Liver (tissue), 9 donors: ENCODE results near the gene ATXN7L3. TPM values are rescaled to one million over a fixed set of nuclear protein-coding genes. Genes with fewer than 3 reads are reported as not detected.

ENCODE experiments used
- DNase-seq: peaks from one replicate; pipeline ENCODE4 v3.0.0-alpha.2; 2017; ENCODE audit warnings: low spot score
- H3K27ac ChIP-seq, 2 donors: one replicate each; pipeline ENCODE4 v1.7.0; 2013; ENCODE audit warnings: inconsistent platforms in 2 of 2, low read length in 2 of 2, control low read depth in 1 of 2, low read depth in 1 of 2, mild to moderate bottlenecking in 1 of 2
- H3K27me3 ChIP-seq, 4 donors: one replicate each; pipeline versions ENCODE4 v1.6.1 to v1.7.0; 2013; ENCODE audit warnings: low read length in 3 of 4, inconsistent platforms in 1 of 4, mild to moderate bottlenecking in 1 of 4, moderate library complexity in 1 of 4; ENCODE audit not compliant: control insufficient read depth in 4 of 4, insufficient read depth in 4 of 4
- H3K36me3 ChIP-seq, 4 donors: one replicate each; pipeline versions ENCODE4 v1.6.1 to v1.7.0; 2013; ENCODE audit warnings: low read length in 3 of 4, mild to moderate bottlenecking in 3 of 4, low read depth in 1 of 4, moderate library complexity in 1 of 4; ENCODE audit not compliant: control insufficient read depth in 4 of 4, insufficient read depth in 3 of 4
- H3K4me1 ChIP-seq, 4 donors: one replicate each; pipeline versions ENCODE4 v1.6.1 to v1.7.0; 2013; ENCODE audit warnings: low read length in 3 of 4, mild to moderate bottlenecking in 3 of 4, moderate library complexity in 1 of 4; ENCODE audit not compliant: control insufficient read depth in 4 of 4, insufficient read depth in 4 of 4
- H3K4me3 ChIP-seq, 3 donors: one replicate each; pipeline versions ENCODE4 v1.6.1 to v1.7.0; 2013; ENCODE audit warnings: low read length in 3 of 3, control low read depth in 1 of 3, low read depth in 1 of 3, mild to moderate bottlenecking in 1 of 3
- H3K9ac ChIP-seq, 2 donors: one replicate each; pipeline ENCODE4 v1.7.0; 2013; ENCODE audit warnings: low read length in 2 of 2, mild to moderate bottlenecking in 2 of 2, moderate library complexity in 2 of 2, control low read depth in 1 of 2, low read depth in 1 of 2
- H3K9me3 ChIP-seq, 4 donors: one replicate each; pipeline versions ENCODE4 v1.6.1 to v1.7.0; 2013; ENCODE audit warnings: low read length in 3 of 4; ENCODE audit not compliant: control insufficient read depth in 4 of 4
- EGR1 ChIP-seq, 2 donors: IDR thresholded peaks; 2 replicates each; pipeline ENCODE4 v1.6.1; 2016 to 2018; ENCODE audit warnings: antibody characterized with exemption in 2 of 2, low read depth in 2 of 2
- FOXA1 ChIP-seq: IDR thresholded peaks from 2 replicates; pipeline ENCODE4 v1.6.1; 2016; ENCODE audit warnings: antibody characterized with exemption
- FOXA2 ChIP-seq: IDR thresholded peaks from 2 replicates; pipeline ENCODE4 v1.6.1; 2016; ENCODE audit warnings: antibody characterized with exemption
- GABPA ChIP-seq, 2 donors: IDR thresholded peaks in 1 of 2; conservative IDR thresholded peaks in 1 of 2; 2 replicates each; pipeline ENCODE4 v1.6.1; 2016; ENCODE audit warnings: antibody characterized with exemption in 2 of 2, mild to moderate bottlenecking in 1 of 2, moderate library complexity in 1 of 2
- HNF4A ChIP-seq, 2 donors: conservative IDR thresholded peaks; 2 replicates each; pipeline ENCODE4 v1.6.1; 2016; ENCODE audit warnings: antibody characterized with exemption in 2 of 2, mild to moderate bottlenecking in 2 of 2
- HNF4G ChIP-seq: IDR thresholded peaks from 2 replicates; pipeline ENCODE4 v1.6.1; 2016; ENCODE audit warnings: antibody characterized with exemption
- JUND ChIP-seq, 2 donors: IDR thresholded peaks; 2 replicates each; pipeline ENCODE4 v1.6.1; 2016; ENCODE audit warnings: antibody characterized with exemption in 2 of 2
- NR2F2 ChIP-seq: IDR thresholded peaks from 2 replicates; pipeline ENCODE4 v1.6.1; 2016; ENCODE audit warnings: antibody characterized with exemption
- RAD21 ChIP-seq, 2 donors: IDR thresholded peaks; 2 replicates each; pipeline ENCODE4 v1.6.1; 2016; ENCODE audit warnings: antibody characterized with exemption in 2 of 2, mild to moderate bottlenecking in 2 of 2
- RXRA ChIP-seq, 2 donors: IDR thresholded peaks; 2 replicates each; pipeline ENCODE4 v1.6.1; 2017 to 2018; ENCODE audit warnings: antibody characterized with exemption in 2 of 2, mild to moderate bottlenecking in 1 of 2
- SP1 ChIP-seq: IDR thresholded peaks from 2 replicates; pipeline ENCODE4 v1.6.1; 2018; ENCODE audit warnings: antibody characterized with exemption, mild to moderate bottlenecking
- TAF1 ChIP-seq: conservative IDR thresholded peaks from 2 replicates; pipeline ENCODE4 v1.6.1; 2016; ENCODE audit warnings: antibody characterized with exemption, mild to moderate bottlenecking
- YY1 ChIP-seq: IDR thresholded peaks from 2 replicates; pipeline ENCODE4 v1.6.1; 2016; ENCODE audit warnings: antibody characterized with exemption, mild to moderate bottlenecking
- ZBTB33 ChIP-seq: IDR thresholded peaks from 2 replicates; pipeline ENCODE4 v1.6.1; 2016; ENCODE audit warnings: antibody characterized with exemption
- WGBS: extraction: QIAGEN DNeasy Blood & Tissue Kit; methylation state at CpG from one replicate; pipeline ENCODE4 v1.1.7; 2013; 5-methylcytosine and 5-hydroxymethylcytosine counted together
- polyA plus RNA-seq, 2 donors: library from polyadenylated mRNA; stranded (reverse) in 1 of 2; unstranded in 1 of 2; fragments of 200-250 nt in 1 of 2; fragments of >200 nt in 1 of 2; fragmentation: Nextera tagmentation in 1 of 2; extraction: Ambion mirVana in 1 of 2; gene quantifications; one replicate each; pipeline versions ENCODE4 v1.2.1 to v1.2.3, GENCODE V29; 2013 to 2015
- total RNA-seq, 2 donors: library from RNA; depleted of rRNA; stranded (reverse); fragments of >200 nt; gene quantifications; one replicate each; pipeline ENCODE4 v1.2.3, GENCODE V29; 2014
- TF ChIP-seq, protein P1 (sequence below): IDR thresholded peaks from 2 replicates; pipeline ENCODE4 v1.6.1; 2016; ENCODE audit warnings: antibody characterized with exemption
- TF ChIP-seq, protein P2 (sequence below): fragments of 150-350 bp; IDR thresholded peaks from 2 replicates; pipeline ENCODE4 v1.5.1; 2017; ENCODE audit warnings: improper control_type of control experiment, low read depth, low read length; ENCODE audit not compliant: missing input control
- TF ChIP-seq, protein P3 (sequence below): IDR thresholded peaks from 2 replicates; pipeline ENCODE4 v1.6.1; 2016; ENCODE audit warnings: antibody characterized with exemption
- TF ChIP-seq, protein P4 (sequence below): IDR thresholded peaks from 2 replicates; pipeline ENCODE4 v1.6.1; 2016; ENCODE audit warnings: antibody characterized with exemption, mild to moderate bottlenecking
- donor health status: healthy.
- donor health status: healthy.
- donor health status: healthy.
- donor health status: healthy.
- donor health status: healthy.

The ATXN7L3 gene
- total and polyA plus RNA-seq, 4 donors = 5.1 to 20.9 (median 14.7) TPM

DNA sequence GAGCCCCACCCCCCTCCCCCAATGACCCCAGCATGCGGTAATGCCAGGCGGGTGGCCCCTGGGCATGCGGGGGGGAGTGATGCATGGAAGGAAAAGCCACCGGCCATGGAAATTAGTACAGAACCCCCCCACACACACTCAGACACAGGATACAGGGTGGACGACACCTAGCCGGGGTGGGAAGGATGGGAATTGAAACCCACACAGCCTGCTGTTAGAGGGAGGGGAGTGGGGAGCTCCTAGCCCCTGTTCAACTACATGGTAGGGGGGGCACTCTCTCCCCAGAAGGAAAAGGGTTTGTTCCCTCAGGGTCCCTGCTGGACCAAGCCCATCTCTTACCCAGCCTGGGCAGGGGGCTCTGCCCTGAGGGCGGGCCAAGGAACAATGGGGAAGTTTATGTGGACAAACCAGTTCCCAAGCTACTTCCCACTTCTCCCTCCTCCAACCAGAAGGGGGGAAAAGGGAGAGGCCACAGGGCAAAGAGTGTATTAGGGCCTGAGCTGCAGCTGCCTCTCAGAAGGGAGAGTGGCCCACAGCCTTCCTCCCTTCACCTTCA is 7.7 kb downstream of the ATXN7L3 start (continued):
- TF ChIP-seq FOXA1 = no peak
- TF ChIP-seq, protein P1, sequence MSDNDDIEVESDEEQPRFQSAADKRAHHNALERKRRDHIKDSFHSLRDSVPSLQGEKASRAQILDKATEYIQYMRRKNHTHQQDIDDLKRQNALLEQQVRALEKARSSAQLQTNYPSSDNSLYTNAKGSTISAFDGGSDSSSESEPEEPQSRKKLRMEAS = no peak
- TF ChIP-seq SP1 = no peak
- TF ChIP-seq NR2F2 = no peak
- TF ChIP-seq ZBTB33 = no peak

GRCh38 chr17:44191369-44191768 is 8.3 kb downstream of the ATXN7L3 start:
- Histone ChIP-seq H3K9ac (no peak overlapping the region), H3K9me3 (no peaks in the 10 kb centered on the region), H3K4me1 (peaks cover 0 to 15% (median 11%) of the 10 kb centered on the region in 4 donors), H3K27ac (no peak overlapping the region), H3K27me3 (no peaks in the 10 kb centered on the region), H3K36me3 (peaks cover 9 to 43% (median 31%) of the 10 kb centered on the region in 4 donors), H3K4me3 (no peak overlapping the region)
- 80% methylated on average over 5 of the region's 5 CpGs for WGBS
- TF ChIP-seq JUND (IDR thresholded peaks at IDR 0.05) (no peak), YY1 (no peak), ZBTB33 (no peak), FOXA2 (no peak), RAD21 (IDR thresholded peaks at IDR 0.05) (no peak), NR2F2 (no peak), HNF4A (conservative IDR thresholded peaks at IDR 0.05) (no peak), HNF4G (no peak), SP1 (no peak), FOXA1 (no peak), GABPA (IDR thresholded peaks at IDR 0.05 in 1 of 2, conservative IDR thresholded peaks at IDR 0.05 in 1 of 2) (no peak), EGR1 (IDR thresholded peaks at IDR 0.05; ENCODE audit: low read depth in 2 of 2) (no peak), RXRA (IDR thresholded peaks at IDR 0.05) (no peak), TAF1 (no peak)
- TF ChIP-seq, protein P2, sequence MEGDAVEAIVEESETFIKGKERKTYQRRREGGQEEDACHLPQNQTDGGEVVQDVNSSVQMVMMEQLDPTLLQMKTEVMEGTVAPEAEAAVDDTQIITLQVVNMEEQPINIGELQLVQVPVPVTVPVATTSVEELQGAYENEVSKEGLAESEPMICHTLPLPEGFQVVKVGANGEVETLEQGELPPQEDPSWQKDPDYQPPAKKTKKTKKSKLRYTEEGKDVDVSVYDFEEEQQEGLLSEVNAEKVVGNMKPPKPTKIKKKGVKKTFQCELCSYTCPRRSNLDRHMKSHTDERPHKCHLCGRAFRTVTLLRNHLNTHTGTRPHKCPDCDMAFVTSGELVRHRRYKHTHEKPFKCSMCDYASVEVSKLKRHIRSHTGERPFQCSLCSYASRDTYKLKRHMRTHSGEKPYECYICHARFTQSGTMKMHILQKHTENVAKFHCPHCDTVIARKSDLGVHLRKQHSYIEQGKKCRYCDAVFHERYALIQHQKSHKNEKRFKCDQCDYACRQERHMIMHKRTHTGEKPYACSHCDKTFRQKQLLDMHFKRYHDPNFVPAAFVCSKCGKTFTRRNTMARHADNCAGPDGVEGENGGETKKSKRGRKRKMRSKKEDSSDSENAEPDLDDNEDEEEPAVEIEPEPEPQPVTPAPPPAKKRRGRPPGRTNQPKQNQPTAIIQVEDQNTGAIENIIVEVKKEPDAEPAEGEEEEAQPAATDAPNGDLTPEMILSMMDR = no peak
- TF ChIP-seq, protein P3, sequence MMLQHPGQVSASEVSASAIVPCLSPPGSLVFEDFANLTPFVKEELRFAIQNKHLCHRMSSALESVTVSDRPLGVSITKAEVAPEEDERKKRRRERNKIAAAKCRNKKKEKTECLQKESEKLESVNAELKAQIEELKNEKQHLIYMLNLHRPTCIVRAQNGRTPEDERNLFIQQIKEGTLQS = no peak
- TF ChIP-seq, protein P1 = no peak
- TF ChIP-seq, protein P4, sequence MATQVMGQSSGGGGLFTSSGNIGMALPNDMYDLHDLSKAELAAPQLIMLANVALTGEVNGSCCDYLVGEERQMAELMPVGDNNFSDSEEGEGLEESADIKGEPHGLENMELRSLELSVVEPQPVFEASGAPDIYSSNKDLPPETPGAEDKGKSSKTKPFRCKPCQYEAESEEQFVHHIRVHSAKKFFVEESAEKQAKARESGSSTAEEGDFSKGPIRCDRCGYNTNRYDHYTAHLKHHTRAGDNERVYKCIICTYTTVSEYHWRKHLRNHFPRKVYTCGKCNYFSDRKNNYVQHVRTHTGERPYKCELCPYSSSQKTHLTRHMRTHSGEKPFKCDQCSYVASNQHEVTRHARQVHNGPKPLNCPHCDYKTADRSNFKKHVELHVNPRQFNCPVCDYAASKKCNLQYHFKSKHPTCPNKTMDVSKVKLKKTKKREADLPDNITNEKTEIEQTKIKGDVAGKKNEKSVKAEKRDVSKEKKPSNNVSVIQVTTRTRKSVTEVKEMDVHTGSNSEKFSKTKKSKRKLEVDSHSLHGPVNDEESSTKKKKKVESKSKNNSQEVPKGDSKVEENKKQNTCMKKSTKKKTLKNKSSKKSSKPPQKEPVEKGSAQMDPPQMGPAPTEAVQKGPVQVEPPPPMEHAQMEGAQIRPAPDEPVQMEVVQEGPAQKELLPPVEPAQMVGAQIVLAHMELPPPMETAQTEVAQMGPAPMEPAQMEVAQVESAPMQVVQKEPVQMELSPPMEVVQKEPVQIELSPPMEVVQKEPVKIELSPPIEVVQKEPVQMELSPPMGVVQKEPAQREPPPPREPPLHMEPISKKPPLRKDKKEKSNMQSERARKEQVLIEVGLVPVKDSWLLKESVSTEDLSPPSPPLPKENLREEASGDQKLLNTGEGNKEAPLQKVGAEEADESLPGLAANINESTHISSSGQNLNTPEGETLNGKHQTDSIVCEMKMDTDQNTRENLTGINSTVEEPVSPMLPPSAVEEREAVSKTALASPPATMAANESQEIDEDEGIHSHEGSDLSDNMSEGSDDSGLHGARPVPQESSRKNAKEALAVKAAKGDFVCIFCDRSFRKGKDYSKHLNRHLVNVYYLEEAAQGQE = no peak
- DNase-seq = no peak
